ENCODE data around the gene IRAK2. TPM values are rescaled to one million over a fixed set of nuclear protein-coding genes. Genes with fewer than 3 reads are reported as not detected.

Gene IRAK2, protein sequence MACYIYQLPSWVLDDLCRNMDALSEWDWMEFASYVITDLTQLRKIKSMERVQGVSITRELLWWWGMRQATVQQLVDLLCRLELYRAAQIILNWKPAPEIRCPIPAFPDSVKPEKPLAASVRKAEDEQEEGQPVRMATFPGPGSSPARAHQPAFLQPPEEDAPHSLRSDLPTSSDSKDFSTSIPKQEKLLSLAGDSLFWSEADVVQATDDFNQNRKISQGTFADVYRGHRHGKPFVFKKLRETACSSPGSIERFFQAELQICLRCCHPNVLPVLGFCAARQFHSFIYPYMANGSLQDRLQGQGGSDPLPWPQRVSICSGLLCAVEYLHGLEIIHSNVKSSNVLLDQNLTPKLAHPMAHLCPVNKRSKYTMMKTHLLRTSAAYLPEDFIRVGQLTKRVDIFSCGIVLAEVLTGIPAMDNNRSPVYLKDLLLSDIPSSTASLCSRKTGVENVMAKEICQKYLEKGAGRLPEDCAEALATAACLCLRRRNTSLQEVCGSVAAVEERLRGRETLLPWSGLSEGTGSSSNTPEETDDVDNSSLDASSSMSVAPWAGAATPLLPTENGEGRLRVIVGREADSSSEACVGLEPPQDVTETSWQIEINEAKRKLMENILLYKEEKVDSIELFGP
- total RNA-seq = 3.8 and 5.5 TPM in 2 replicates

DNA sequence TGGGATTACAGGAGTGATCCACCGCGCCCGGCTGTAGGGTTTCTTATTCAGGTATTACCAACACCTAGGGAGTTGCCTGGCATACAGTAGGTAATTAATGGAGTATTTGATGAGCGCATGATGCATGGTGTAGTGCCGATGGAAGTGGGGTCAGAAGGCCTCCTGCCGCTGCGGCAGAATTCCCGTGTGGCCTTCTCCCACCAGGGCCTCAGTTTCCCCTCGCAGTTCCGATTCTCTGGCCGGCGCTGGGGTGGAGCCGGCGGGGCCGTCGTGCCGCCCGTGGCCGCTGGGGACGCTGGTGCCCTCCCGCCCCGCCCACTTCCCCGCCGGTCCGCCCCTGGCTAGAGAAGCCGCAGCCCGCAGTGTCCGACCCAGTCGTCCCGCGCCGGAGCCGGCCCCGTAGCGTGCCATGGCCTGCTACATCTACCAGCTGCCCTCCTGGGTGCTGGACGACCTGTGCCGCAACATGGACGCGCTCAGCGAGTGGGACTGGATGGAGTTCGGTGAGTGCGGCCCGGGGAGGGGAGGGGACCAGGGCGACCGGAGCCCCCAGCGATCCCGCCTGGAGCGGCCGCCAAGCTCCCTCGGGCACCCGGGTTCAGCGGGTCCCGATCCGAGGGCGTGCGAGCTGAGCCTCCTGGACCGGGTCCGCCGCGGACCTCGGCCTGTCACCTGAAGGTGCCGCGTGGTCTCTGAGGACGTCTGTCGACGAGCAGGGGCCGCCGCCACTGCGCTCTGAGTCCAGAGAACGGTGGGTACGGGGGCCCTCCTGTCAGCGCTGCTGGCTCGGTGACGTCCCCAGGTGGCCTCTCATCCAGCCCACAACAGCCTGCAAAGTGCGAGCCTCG is at the start of gene IRAK2:
Gene IRAK2, plus strand, starts transcription at position 374 of the 848 bp plus-strand sequence. Its CDS starts 36 bp downstream, at position 410.

GRCh38 chr3:10115326-10116137 is 49.2 kb upstream of the IRAK2 start, which contains the start of gene BRK1:
BRK1 (plus strand) TSS chr3:10115675; CDS start chr3:10115702, 27 bp downstream.

GRCh38 chr3:10248184-10248983 is 83.7 kb downstream of the IRAK2 start, which contains the start of gene TATDN2:
TATDN2 (plus strand) TSS chr3:10248459; CDS start chr3:10249201, 742 bp downstream.

DNA sequence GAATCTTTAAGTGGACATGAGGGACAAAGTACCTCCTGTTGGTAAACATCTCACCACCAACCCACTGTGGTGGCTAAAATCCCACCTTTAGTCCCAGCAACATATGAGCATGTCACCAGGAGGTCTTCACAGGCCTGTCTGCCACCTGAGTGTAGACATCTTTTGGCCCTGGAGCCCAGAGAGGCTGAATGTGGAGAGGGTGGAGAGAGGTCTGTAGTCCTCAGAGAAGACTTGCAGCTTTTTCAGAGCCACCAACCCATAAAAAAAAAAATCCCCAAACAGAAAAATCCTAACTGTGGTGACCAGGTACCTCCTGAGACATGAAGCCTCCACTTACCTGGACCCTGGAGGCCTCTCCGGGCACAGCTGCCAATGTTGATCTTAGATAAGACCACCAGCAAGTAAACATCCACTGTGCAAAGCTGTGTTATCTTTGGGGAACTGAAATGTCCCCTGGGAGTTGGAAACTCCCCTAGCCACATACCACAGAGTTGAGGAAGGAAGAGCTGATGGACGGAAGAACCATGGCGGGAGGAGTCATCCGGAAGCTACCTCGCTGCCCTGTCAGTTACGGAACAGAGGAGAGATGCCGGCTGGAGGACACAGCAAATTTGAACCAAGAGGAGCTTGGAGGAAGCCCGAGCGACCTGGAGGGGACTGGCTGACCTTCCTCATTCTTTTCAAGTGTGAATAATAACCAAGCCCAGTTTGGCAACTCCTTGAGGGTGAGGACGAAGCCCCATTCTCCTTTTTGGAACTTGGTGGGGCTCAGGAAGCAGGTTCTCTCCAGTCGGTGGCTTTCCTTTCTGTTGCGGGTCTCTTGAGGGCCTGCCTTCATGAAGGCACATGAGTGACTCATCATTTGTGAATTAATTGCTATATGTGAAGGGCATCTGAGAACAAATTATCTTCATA is 128.0 kb downstream of the IRAK2 start, which contains the start of gene GHRL:
Gene GHRL, minus strand, starts transcription at position 443 of the 915 bp plus-strand sequence. CDS start 2,767 bp downstream, outside the sequence.

Other genes with a start within 250 kb of the IRAK2 start
- gene IL17RC, start 247.8 kb upstream of the IRAK2 start, total RNA-seq = 24.7 and 34.0 TPM in 2 replicates
- 20.1 and 58.8 TPM in 2 replicates for gene CRELD1, start 231.1 kb upstream of the IRAK2 start, total RNA-seq
- 1.6 and 2.1 TPM in 2 replicates for gene PRRT3, start 212.5 kb upstream of the IRAK2 start, total RNA-seq
- gene EMC3, start 178.1 kb upstream of the IRAK2 start, total RNA-seq = 72.0 and 78.9 TPM in 2 replicates
- 2.0 and 2.6 TPM in 2 replicates for gene FANCD2, start 138.5 kb upstream of the IRAK2 start, total RNA-seq
- not detected in 2 replicates for gene FANCD2OS, start 56.7 kb upstream of the IRAK2 start, total RNA-seq
- gene BRK1, start 49.2 kb upstream of the IRAK2 start, total RNA-seq = 88.9 and 101 TPM in 2 replicates
- gene VHL, start 23.1 kb upstream of the IRAK2 start, total RNA-seq = 33.8 and 37.9 TPM in 2 replicates
- gene TATDN2, start 83.5 kb downstream of the IRAK2 start, total RNA-seq = 7.1 and 11.0 TPM in 2 replicates
- not detected in 2 replicates for gene GHRL, start 128.0 kb downstream of the IRAK2 start, total RNA-seq
- 401 and 435 TPM in 2 replicates for gene SEC13, start 156.2 kb downstream of the IRAK2 start, total RNA-seq